ENCODE measurements around the gene ERC2. TPM values are rescaled to one million over a fixed set of nuclear protein-coding genes. Genes with fewer than 3 reads are reported as not detected.

Gene ERC2
- total and polyA plus RNA-seq, 2 of the 8 experiments (the other 6 are each of a cell fraction or from before 2014, with no cell fraction given), result 16.4 to 22.8 TPM

DNA sequence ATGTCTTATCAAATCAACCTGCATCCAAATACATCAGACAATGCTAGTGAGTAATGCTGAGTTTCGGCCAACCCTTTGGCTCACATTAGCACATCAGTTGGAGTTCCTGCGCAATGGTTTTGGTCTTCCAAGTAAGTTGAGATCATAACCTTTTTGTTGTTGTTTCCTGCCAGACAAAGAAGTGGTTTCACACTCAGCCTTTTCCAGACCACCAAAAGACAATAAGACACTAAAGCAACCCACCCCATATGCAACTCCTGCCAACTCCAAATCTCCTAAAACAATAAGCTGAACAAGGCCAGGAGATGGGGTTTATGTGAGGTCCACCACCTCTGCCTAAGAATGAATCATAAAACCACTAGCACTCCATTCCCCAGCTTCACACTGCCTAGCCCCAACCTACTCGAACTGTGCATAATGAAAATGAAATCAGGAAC is 177.0 kb downstream of the ERC2 start:
- Histone ChIP-seq H2BK5ac (ENCODE audit: low read depth, low read length) (no peak overlapping the region), H3K36me3 (ENCODE audit: control insufficient read depth in 2 of 4, insufficient read depth in 4 of 4, low read length in 3 of 4) (peaks cover 0 to 5% (median 0%) of the 10 kb centered on the region in 4 experiments; a peak in 2 of 8 replicates), H2BK12ac (ENCODE audit: low read depth, low read length) (no peak overlapping the region), H2AK5ac (ENCODE audit: low read depth, low read length) (no peak overlapping the region), H3K27me3 (replicated peaks in 1 of 4; ENCODE audit: control insufficient read depth in 3 of 4, extremely low read depth in 1 of 4, insufficient read depth in 3 of 4, low read length in 3 of 4) (no peaks in the 10 kb centered on the region), H3K23me2 (ENCODE audit: low read depth, low read length) (no peaks in the 10 kb centered on the region), H3K23ac (ENCODE audit: insufficient read length) (no peak overlapping the region), H4K5ac (ENCODE audit: insufficient read length, low read depth, low read length) (no peak overlapping the region), H3K79me1 (ENCODE audit: low read depth, low read length) (no peaks in the 10 kb centered on the region), H3K4me1 (replicated peaks in 1 of 4; ENCODE audit: control insufficient read depth in 3 of 4, insufficient read depth in 4 of 4, low read length in 3 of 4) (peaks cover 3 to 17% (median 13%) of the 10 kb centered on the region in 4 experiments), H3K9me3 (ENCODE audit: insufficient read depth in 2 of 2, low read depth in 1 of 2, low read length in 1 of 2) (no peaks in the 10 kb centered on the region; a peak in 1 of 4 replicates), H2BK15ac (ENCODE audit: low read length) (no peak overlapping the region), H3K9ac (replicated peaks in 1 of 4; ENCODE audit: extremely low read depth in 1 of 4, low read depth in 3 of 4, low read length in 3 of 4) (no peak overlapping the region), H3K4me3 (ENCODE audit: extremely low read depth in 1 of 4, insufficient read depth in 2 of 4, low read depth in 3 of 4, low read length in 4 of 4) (no peak overlapping the region), H3K14ac (ENCODE audit: insufficient read length) (no peak overlapping the region), H3K18ac (ENCODE audit: extremely low read depth, low read length) (no peak overlapping the region), H4K20me1 (replicated peaks in 1 of 2; ENCODE audit: control insufficient read depth in 1 of 2, insufficient read depth in 2 of 2, low read length in 2 of 2) (no peaks in the 10 kb centered on the region), H3K27ac (ENCODE audit: low read depth, low read length) (no peak overlapping the region), H2AFZ (ENCODE audit: low read length) (no peak overlapping the region), H4K91ac (replicated peaks; ENCODE audit: insufficient read length, low read length) (no peak overlapping the region), H4K8ac (ENCODE audit: extremely low read depth, insufficient read depth, low read length) (no peak overlapping the region), H3K79me2 (ENCODE audit: control insufficient read depth in 1 of 2, insufficient read depth in 2 of 2, low read length in 2 of 2) (no peaks in the 10 kb centered on the region), H3K56ac (replicated peaks; ENCODE audit: insufficient read length, low read depth, low read length) (no peak overlapping the region), H3K4ac (replicated peaks; ENCODE audit: insufficient read length, low read depth, low read length) (no peak overlapping the region), H3K4me2 (ENCODE audit: insufficient read depth in 1 of 2, low read depth in 2 of 2, low read length in 2 of 2) (no peak overlapping the region), H2BK20ac (ENCODE audit: low read length) (no peak overlapping the region), H2BK120ac (replicated peaks; ENCODE audit: low read depth, low read length) (no peak overlapping the region)
- FAIRE-seq (peak; percentile 13), DNase-seq (ENCODE audit: low read depth in 1 of 2, low spot score in 2 of 2) (no peak)
- WGBS, 2 experiments (ENCODE audit: extremely low coverage in 1 of 2, insufficient coverage in 1 of 2, insufficient read length in 1 of 2, insufficient replicate concordance in 2 of 2, low coverage in 1 of 2, low lambda C conversion rate in 2 of 2, missing lambda C conversion rate in 1 of 2), result 76% methylated on average over 3 of the region's 3 CpGs; no CpG with 5 or more reads in 1 of the 2 experiments
- ChIA-PET CTCF (ENCODE audit: partially characterized antibody) (interaction anchor here (0.6 to 4.5 kb wide), 4 partner anchors 12 to 436 kb away, joined by 4 to 42 read pairs (median 6); no protein-coding TSS in a partner anchor), POLR2A (ENCODE audit: partially characterized antibody) (no interaction called here)
- TF ChIP-seq POLR2AphosphoS5 (IDR thresholded peaks at IDR 0.05; ENCODE audit: low read depth, low read length) (no peak), PHF8 (conservative IDR thresholded peaks at IDR 0.05; ENCODE audit: low read depth, low read length) (no peak), TAF7 (optimal IDR thresholded peaks at IDR 0.05; ENCODE audit: borderline replicate concordance, low read depth, low read length) (no peak)

Measured in H1 (cell line).